ENCODE data around the gene CCDC170.

CCDC170 gene

DNA sequence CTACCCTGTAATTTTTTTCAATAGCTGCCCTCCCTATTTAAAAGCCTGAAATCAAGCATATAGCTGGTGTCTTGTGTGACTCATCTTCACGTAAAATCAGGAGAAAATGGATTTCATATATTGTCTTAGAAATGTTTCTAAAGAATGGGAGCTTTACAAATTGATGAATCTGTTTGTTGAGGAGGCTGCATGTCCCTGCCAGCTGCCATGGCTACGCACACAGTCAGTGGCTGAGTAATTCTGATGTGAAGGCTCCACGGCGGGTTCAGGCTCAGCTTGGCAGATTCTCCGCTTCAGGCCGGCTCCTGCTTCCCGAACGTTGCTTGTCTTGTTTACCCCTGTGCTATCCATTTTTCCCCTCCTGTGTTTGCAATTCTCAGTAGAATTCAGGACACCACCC, 82.8 kb downstream of the CCDC170 start:
- H3K27me3 ChIP-seq (ENCODE audit: low read depth), result peaks cover 2% of the 10 kb centered on the region; the same call in 1 of the 2 replicates
- in situ Hi-C loops (cut with MboI; ENCODE audit: low sequenced_read_pairs), result no loop called here
- peaks cover 13% of the 10 kb centered on the region for H3K4me1 ChIP-seq
- H3K4me3 ChIP-seq, result no peak overlapping the region
- peak; percentile 43 to 49 for DNase-seq (ENCODE audit: low spot score in 2 of 2)
- H3K36me3 ChIP-seq (replicated peaks), result no peaks in the 10 kb centered on the region
- H3K9me3 ChIP-seq, result no peaks in the 10 kb centered on the region

DNA sequence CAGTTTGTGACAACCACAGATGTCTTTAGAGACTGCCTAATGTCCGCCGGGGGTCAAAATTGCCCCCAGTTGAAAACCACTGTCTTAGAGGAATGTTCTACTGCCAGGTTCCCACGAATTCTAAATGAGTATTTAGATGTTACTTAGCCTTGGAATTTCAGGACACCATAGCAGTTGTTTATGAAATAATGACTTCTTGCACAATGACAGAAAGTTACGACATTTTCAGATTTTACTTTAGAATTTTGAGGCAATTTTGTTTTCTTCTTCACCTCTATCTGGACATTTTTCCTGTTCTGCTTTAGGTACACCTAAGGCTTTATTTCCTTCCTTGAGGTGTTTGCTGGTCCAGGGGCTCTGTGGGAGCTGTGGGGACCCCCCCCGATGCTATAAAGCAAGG, 83.4 kb downstream of the CCDC170 start:
- no peak for DNase-seq (ENCODE audit: low spot score in 2 of 2)
- no peaks in the 10 kb centered on the region for H3K9me3 ChIP-seq
- H3K4me1 ChIP-seq, result peaks cover 13% of the 10 kb centered on the region
- H3K4me3 ChIP-seq, result no peak overlapping the region
- no peaks in the 10 kb centered on the region for H3K36me3 ChIP-seq (replicated peaks)
- in situ Hi-C loops (cut with MboI; ENCODE audit: low sequenced_read_pairs), result no loop called here
- peaks cover 2% of the 10 kb centered on the region; the same call in 1 of the 2 replicates for H3K27me3 ChIP-seq (ENCODE audit: low read depth)

DNA sequence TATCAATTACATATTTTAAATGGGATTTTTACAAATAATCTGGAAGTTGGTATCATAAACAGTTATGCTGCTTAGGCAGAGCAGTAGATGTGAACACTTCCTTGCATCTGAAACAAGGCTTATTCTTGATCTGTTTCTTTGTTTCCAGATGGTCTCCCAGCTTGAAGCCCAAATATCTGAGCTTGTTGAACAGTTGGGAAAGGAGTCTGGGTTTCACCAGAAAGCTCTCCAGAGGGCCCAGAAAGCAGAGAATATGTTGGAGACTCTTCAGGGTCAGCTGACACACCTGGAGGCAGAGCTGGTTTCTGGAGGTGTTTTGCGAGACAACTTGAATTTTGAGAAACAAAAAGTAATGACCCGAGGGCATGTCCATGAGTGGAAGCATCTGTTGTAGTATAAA, 91.9 kb downstream of the CCDC170 start:
- in situ Hi-C loops (cut with MboI; ENCODE audit: low sequenced_read_pairs), result no loop called here
- no peaks in the 10 kb centered on the region; the same call in 1 of the 2 replicates for H3K27me3 ChIP-seq (ENCODE audit: low read depth)
- H3K36me3 ChIP-seq (replicated peaks), result no peaks in the 10 kb centered on the region
- no peaks in the 10 kb centered on the region for H3K9me3 ChIP-seq
- no peak for DNase-seq (ENCODE audit: low spot score in 2 of 2)
- no peak overlapping the region for H3K4me3 ChIP-seq
- peaks cover 7% of the 10 kb centered on the region for H3K4me1 ChIP-seq

DNA sequence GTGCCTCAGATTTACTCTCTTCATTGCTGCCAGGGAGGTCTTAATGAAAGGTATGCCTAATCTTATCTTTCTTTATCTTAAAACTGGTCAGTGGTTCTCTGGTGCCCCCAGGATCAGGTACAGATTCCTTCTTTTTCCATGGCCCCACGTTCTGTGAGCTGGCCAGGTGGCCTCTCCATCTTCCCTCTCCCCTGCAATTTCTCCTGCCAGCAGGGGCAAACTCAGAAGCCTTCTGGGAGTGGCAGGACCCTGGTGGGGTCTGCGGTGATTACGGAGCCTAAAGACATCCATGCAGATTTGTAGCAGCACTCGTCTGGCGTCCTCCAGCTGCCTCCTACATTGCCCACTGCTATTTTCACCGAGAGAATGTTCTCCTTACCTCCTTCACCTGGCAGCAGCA, 95.8 kb downstream of the CCDC170 start:
- H3K9me3 ChIP-seq, result 0 out of 2 replicates have a peak, but pooled peaks cover 2% of the 10 kb centered on the region
- H3K36me3 ChIP-seq (replicated peaks), result no peaks in the 10 kb centered on the region
- in situ Hi-C loops (cut with MboI; ENCODE audit: low sequenced_read_pairs), result no loop called here
- no peak for DNase-seq (ENCODE audit: low spot score in 2 of 2)
- H3K4me1 ChIP-seq, result peaks cover 4% of the 10 kb centered on the region
- no peaks in the 10 kb centered on the region for H3K27me3 ChIP-seq (ENCODE audit: low read depth)
- no peak overlapping the region for H3K4me3 ChIP-seq

DNA sequence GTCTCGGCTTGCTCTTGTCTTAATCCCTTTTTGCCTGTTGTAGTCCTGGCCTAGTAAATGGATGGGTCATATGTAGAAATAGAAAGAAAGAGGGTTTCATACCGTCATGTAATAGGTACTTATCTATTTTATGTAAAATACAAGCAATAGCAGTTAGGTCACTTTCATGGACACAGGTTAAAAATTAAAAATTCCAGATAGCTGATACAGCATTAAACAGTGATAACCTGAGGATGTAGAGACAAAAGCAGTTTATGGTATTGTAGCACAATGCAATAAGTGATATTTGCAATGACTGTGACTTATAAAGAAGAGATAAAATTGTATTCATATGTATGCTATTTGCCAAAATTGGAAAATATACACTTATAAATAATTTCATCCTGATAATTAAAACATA, 96.9 kb downstream of the CCDC170 start:
- Histone ChIP-seq H3K9me3 (0 out of 2 replicates have a peak, but pooled peaks cover 2% of the 10 kb centered on the region), H3K4me3 (no peak overlapping the region), H3K27me3 (ENCODE audit: low read depth) (no peaks in the 10 kb centered on the region), H3K4me1 (no peaks in the 10 kb centered on the region), H3K36me3 (replicated peaks) (no peaks in the 10 kb centered on the region)
- DNase-seq (ENCODE audit: low spot score in 2 of 2), result no peak
- in situ Hi-C loops (cut with MboI; ENCODE audit: low sequenced_read_pairs), result no loop called here

DNA sequence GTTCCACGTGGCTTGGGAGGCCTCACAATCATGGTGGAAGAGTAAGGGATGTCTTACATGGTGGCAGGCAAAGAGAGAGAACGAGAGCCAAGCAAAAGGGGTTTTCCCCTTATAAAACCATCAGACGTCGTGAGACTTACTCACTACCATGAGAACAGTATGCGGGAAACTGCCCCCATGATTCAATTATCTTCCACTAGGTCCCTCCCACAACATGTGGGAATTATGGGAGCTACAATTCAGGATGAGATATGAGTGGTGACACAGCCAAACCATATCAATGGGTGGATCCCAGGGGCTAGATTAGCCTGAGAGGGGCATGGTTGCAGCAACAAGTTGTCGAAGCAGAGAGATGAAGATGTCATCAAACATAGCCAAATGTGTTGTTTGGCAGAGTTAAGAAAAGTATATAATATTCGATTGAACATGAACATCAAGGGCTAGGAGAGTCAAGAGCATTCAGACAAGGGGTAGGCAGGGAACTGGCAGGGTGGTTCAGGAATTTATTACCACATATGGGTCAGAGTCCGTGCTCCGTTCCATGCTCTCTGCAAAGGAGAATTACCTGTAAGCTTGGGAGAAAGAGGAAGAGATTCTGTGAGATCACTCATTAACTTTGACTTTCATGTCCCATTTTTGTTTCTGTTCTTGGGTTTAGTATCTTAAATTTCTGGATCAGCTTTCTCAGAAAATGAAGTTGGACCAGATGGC, 98.8 kb downstream of the CCDC170 start:
- no peak overlapping the region for H3K4me3 ChIP-seq
- H3K36me3 ChIP-seq (replicated peaks), result no peaks in the 10 kb centered on the region
- in situ Hi-C loops (cut with MboI; ENCODE audit: low sequenced_read_pairs), result no loop called here
- H3K9me3 ChIP-seq, result 0 out of 2 replicates have a peak, but pooled peaks cover 2% of the 10 kb centered on the region
- no peaks in the 10 kb centered on the region for H3K27me3 ChIP-seq (ENCODE audit: low read depth)
- DNase-seq (ENCODE audit: low spot score in 2 of 2), result no peak
- H3K4me1 ChIP-seq, result no peaks in the 10 kb centered on the region

DNA sequence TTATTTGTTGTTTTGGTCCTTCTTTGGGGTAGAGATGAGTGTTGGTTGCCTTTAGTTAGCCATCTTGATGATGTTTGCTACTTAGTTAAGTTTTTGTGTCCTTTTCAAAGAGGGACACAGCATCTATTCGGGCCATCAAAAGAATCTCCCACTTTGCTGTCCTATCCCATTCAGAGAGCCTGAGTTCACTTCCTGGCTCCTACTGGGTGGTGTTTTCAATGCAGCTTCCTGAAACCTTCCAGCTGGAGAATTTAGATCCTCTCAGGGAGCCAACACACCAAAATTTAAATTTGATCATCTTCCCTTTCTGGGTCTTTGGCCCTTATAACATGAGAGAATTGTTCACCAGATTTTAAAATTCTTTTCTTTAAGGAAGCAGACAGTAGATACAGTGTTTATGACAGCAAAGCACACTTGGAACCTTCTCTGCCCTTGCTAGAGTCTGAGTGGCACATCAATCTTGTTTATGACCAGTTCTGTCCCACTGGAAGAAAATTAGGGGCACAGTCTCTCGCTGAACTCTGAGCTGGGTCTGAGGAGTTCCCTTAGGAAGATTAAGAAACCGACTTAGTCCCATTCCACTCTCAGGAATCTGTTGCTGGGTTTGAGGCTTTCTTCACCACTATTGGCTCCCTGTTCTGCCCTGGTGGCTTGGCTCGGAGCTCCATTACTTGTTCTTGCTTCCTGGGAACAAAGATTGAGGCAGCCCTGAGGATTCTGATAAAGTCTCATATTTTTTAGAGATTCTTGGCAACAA, 115.5 kb downstream of the CCDC170 start:
- Histone ChIP-seq H3K9me3 (no peaks in the 10 kb centered on the region), H3K36me3 (replicated peaks) (no peaks in the 10 kb centered on the region), H3K4me1 (no peaks in the 10 kb centered on the region), H3K4me3 (no peak overlapping the region), H3K27me3 (ENCODE audit: low read depth) (0 out of 2 replicates have a peak, but pooled peaks cover 2% of the 10 kb centered on the region)
- no peak for DNase-seq (ENCODE audit: low spot score in 2 of 2)
- in situ Hi-C loops (cut with MboI; ENCODE audit: low sequenced_read_pairs), result no loop called here

DNA sequence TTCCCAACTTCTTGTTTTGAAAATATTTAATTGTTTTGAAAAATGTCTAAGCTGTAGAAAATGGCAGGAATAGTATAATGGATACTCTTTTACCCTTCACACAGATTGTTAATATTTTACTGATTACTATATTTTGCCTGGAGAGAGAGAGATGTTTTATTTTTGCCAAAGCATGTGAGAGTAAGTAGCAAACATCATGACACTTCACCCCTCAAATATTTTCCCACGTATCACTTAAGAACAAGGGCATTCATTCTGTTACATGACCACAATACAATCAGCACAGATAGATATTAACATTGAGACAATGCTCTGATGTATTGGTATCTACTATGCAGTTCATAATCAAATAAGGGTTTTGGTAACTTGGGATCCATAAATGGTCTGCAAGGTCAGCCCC, 116.5 kb downstream of the CCDC170 start:
- Histone ChIP-seq H3K9me3 (no peaks in the 10 kb centered on the region), H3K27me3 (ENCODE audit: low read depth) (0 out of 2 replicates have a peak, but pooled peaks cover 2% of the 10 kb centered on the region), H3K4me3 (no peak overlapping the region), H3K4me1 (no peaks in the 10 kb centered on the region), H3K36me3 (replicated peaks) (no peaks in the 10 kb centered on the region)
- no peak for DNase-seq (ENCODE audit: low spot score in 2 of 2)
- in situ Hi-C loops (cut with MboI; ENCODE audit: low sequenced_read_pairs), result no loop called here

DNA sequence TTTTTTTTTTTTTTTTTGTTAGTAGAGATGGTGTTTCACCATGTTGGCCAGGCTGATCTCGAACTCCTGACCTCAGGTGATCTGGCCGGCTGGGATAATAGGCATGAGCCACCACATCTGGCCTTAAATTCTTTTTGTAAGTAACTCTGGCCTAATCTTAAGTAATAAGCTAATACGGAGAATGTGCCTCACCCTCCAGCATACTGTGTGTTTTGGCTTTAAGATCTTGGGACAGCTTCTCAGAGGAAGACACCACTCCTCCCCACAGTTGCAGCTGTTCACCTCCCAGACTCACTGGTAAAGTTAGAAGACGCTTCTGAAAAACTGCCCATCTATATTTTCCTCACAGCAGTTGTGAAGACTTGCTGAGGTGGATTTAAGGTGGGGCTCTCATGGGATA, 120.8 kb downstream of the CCDC170 start:
- in situ Hi-C loops (cut with MboI; ENCODE audit: low sequenced_read_pairs), result no loop called here
- H3K9me3 ChIP-seq, result no peaks in the 10 kb centered on the region
- no peaks in the 10 kb centered on the region for H3K4me1 ChIP-seq
- H3K27me3 ChIP-seq (ENCODE audit: low read depth), result no peaks in the 10 kb centered on the region
- no peak for DNase-seq (ENCODE audit: low spot score in 2 of 2)
- no peak overlapping the region for H3K4me3 ChIP-seq
- no peaks in the 10 kb centered on the region for H3K36me3 ChIP-seq (replicated peaks)

DNA sequence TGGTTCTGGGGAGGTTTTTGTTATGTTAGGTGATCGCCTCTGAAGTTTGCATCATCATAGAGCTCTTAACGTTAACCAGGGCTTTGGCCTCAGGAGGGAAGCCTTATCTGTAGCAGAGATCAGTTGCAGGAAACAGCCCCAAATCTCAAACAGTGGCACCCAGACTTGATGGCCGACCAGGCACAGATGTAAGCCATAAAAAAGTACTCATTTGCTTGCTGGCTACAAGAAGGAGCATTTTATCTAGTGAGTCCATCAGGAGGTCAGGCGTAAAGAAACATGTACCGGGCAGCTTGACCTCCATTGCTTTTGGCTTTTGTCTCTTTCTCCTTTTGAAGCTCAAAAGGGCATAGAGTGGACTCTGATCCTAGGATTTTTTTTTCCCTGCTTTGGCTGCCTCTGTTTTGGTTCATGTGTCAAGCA, 122.3 kb downstream of the CCDC170 start:
- H3K36me3 ChIP-seq (replicated peaks), result no peaks in the 10 kb centered on the region
- H3K4me3 ChIP-seq, result no peak overlapping the region
- no peak for DNase-seq (ENCODE audit: low spot score in 2 of 2)
- in situ Hi-C loops (cut with MboI; ENCODE audit: low sequenced_read_pairs), result no loop called here
- no peaks in the 10 kb centered on the region; the same call in 1 of the 2 replicates for H3K27me3 ChIP-seq (ENCODE audit: low read depth)
- H3K4me1 ChIP-seq, result no peaks in the 10 kb centered on the region
- no peaks in the 10 kb centered on the region for H3K9me3 ChIP-seq

DNA sequence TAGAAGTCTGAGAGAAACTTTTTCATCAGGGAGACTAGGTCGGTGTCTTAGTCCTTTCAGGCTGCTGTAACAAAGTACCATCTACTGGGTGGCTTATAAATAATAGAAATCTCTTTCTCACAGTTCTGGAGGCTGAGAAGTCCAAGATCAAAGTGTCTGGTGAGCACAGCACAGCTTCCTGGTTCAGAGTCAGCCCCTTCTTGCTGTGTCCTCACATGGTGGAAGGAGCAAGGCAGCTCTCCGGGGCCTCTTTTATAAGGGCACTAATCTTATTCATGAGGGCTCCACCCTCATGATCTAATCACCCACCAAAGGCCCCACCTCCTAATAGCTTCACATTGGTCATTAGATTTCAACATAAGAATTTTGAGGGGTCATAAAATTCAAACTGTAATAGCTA, 122.8 kb downstream of the CCDC170 start:
- no peaks in the 10 kb centered on the region; the same call in 1 of the 2 replicates for H3K27me3 ChIP-seq (ENCODE audit: low read depth)
- in situ Hi-C loops (cut with MboI; ENCODE audit: low sequenced_read_pairs), result no loop called here
- H3K9me3 ChIP-seq, result no peaks in the 10 kb centered on the region
- H3K36me3 ChIP-seq (replicated peaks), result no peaks in the 10 kb centered on the region
- DNase-seq (ENCODE audit: low spot score in 2 of 2), result no peak
- no peaks in the 10 kb centered on the region for H3K4me1 ChIP-seq
- no peak overlapping the region for H3K4me3 ChIP-seq

DNA sequence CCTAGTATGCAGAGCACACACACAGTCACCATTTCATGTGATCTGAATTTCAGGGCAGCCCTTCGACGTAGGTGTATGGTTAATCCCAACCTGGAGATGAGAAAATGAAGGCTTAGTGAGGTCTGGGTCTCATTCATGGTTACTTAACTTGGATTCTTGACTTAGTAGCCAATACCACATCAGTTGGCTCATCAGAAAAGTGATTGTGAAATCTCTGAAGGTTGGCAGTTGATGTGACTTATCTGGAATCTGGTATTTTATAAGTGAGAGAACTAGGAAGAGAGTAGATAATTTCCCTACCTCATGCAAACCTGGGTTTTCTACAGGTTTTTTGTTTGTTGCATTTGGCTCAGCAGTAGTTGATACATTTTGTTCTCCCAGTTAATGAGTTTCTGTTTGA, 123.7 kb downstream of the CCDC170 start:
- Histone ChIP-seq H3K27me3 (ENCODE audit: low read depth) (no peaks in the 10 kb centered on the region; the same call in 1 of the 2 replicates), H3K4me3 (no peak overlapping the region), H3K36me3 (replicated peaks) (no peaks in the 10 kb centered on the region), H3K9me3 (no peaks in the 10 kb centered on the region), H3K4me1 (no peaks in the 10 kb centered on the region)
- no peak for DNase-seq (ENCODE audit: low spot score in 2 of 2)
- in situ Hi-C loops (cut with MboI; ENCODE audit: low sequenced_read_pairs), result no loop called here

DNA sequence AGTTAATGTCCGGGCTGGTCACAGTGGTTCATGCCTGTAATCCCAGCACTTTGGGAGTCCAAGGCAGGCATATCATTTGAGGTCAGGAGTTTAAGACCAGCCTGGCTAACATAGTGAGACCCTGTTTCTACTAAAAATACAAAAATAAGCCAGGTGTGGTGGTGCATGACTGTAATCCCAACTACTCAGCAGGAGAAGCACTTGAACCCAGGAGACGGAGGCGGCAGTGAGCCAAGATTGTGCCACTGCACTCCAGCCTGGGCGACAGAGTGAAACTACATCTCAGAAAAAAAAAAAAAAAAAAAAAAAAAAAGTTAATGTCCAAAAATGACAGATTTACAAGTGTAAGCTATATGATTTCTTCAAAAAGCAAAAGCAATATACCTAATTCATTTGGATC, 124.9 kb downstream of the CCDC170 start:
- Histone ChIP-seq H3K4me3 (no peak overlapping the region), H3K27me3 (ENCODE audit: low read depth) (peaks cover 3% of the 10 kb centered on the region; the same call in 1 of the 2 replicates), H3K36me3 (replicated peaks) (no peaks in the 10 kb centered on the region), H3K9me3 (no peaks in the 10 kb centered on the region), H3K4me1 (no peaks in the 10 kb centered on the region)
- in situ Hi-C loops (cut with MboI; ENCODE audit: low sequenced_read_pairs), result no loop called here
- no peak for DNase-seq (ENCODE audit: low spot score in 2 of 2)

DNA sequence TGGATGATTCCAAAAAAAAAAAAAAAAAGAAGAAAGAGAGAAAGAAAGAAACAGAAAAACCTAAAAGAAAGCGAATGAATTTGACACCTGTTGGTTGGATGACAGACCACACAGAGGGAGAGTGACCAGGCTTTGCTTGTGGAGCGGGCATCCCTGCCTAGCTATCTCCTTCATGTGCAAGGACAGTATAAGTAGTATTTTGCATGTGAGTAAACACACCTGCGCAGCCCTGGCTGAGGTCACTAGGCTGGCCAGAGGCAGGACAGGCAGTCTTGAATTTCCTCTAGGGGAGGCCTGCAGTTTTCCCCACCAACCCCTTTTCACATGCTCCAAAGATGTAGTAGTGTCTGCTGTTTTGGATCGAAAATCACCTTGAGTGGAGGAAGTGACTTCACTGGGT, 126.4 kb downstream of the CCDC170 start:
- H3K4me3 ChIP-seq, result no peak overlapping the region
- in situ Hi-C loops (cut with MboI; ENCODE audit: low sequenced_read_pairs), result no loop called here
- peaks cover 7% of the 10 kb centered on the region for H3K27me3 ChIP-seq (ENCODE audit: low read depth)
- no peaks in the 10 kb centered on the region for H3K4me1 ChIP-seq
- H3K36me3 ChIP-seq (replicated peaks), result no peaks in the 10 kb centered on the region
- no peaks in the 10 kb centered on the region for H3K9me3 ChIP-seq
- DNase-seq (ENCODE audit: low spot score in 2 of 2), result no peak

Data from HAP-1 (cell line).